ENCODE results near the gene C16orf92. TPM values are rescaled to one million over a fixed set of nuclear protein-coding genes. Genes with fewer than 3 reads are reported as not detected.

Gene C16orf92
- total and polyA plus RNA-seq, 2 of the 8 experiments (the other 6 are each of a cell fraction or from before 2014, with no cell fraction given) = not detected

DNA sequence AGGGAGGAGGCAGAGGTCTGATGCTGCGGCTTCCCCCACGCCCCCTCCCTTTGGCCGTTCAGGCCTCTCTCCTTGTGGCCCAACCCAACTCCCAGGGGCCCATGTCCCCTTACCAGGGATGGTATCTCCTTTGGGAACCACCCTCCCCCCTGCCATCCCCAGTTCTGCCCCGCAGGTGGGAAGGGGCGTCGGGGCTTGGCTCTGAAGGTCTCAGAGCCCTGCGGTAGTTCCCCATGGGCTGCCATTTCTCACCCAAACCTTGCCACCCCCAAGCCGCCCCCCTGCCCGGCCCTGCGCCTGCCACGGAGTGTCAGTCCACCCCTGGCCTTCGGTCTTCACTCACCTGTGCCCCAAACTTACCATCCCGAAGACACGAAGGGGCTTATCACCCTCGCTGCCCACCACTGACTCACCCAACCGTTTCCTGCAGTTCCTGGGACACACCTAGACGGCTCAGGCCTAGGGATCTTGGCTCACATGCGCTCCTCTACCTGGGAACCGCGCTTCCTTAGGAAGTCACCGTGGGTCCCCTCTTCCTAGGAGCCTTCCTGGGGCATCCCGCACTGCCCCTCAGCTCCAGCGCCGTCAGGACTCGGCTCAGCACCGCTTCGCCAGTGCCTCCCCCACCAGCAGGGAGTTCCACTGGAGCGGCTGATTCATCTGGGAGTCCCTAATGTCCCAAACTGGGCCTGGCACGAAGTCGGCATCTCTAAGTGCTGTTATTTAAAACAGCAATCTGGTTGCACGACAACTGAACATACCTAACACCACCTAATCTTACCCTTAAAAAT is 11.1 kb upstream of the C16orf92 start:
- Histone ChIP-seq H3K4me3 (ENCODE audit: extremely low read depth in 1 of 4, insufficient read depth in 2 of 4, low read depth in 3 of 4, low read length in 4 of 4) (peak overlapping the region; percentile 42 to 79 (median 46)), H3K27me3 (replicated peaks in 1 of 4; ENCODE audit: control insufficient read depth in 3 of 4, extremely low read depth in 1 of 4, insufficient read depth in 3 of 4, low read length in 3 of 4) (peaks cover 0 to 23% (median 13%) of the 10 kb centered on the region in 4 experiments; a peak in 5 of 7 replicates), H3K23ac (ENCODE audit: insufficient read length) (no peak overlapping the region), H4K8ac (ENCODE audit: extremely low read depth, insufficient read depth, low read length) (no peak overlapping the region; the same call in 1 of the 2 replicates), H3K4ac (replicated peaks; ENCODE audit: insufficient read length, low read depth, low read length) (no peak overlapping the region), H2AK5ac (ENCODE audit: low read depth, low read length) (no peak overlapping the region), H3K9ac (replicated peaks in 1 of 4; ENCODE audit: extremely low read depth in 1 of 4, low read depth in 3 of 4, low read length in 3 of 4) (no peak overlapping the region), H3K18ac (ENCODE audit: extremely low read depth, low read length) (no peak overlapping the region), H2BK15ac (ENCODE audit: low read length) (no peak overlapping the region), H4K20me1 (replicated peaks in 1 of 2; ENCODE audit: control insufficient read depth in 1 of 2, insufficient read depth in 2 of 2, low read length in 2 of 2) (peaks cover 1 to 3% of the 10 kb centered on the region in 2 experiments), H3K9me3 (ENCODE audit: insufficient read depth in 2 of 2, low read depth in 1 of 2, low read length in 1 of 2) (no peaks in the 10 kb centered on the region), H4K5ac (ENCODE audit: insufficient read length, low read depth, low read length) (no peak overlapping the region), H3K27ac (ENCODE audit: low read depth, low read length) (no peak overlapping the region), H2BK5ac (ENCODE audit: low read depth, low read length) (no peak overlapping the region; the same call in 1 of the 2 replicates), H3K79me1 (ENCODE audit: low read depth, low read length) (no peaks in the 10 kb centered on the region), H2BK20ac (ENCODE audit: low read length) (no peak overlapping the region; the same call in 1 of the 2 replicates), H2AFZ (ENCODE audit: low read length) (no peak overlapping the region), H3K56ac (replicated peaks; ENCODE audit: insufficient read length, low read depth, low read length) (no peak overlapping the region), H2BK120ac (replicated peaks; ENCODE audit: low read depth, low read length) (no peak overlapping the region), H3K14ac (ENCODE audit: insufficient read length) (no peak overlapping the region), H3K4me1 (replicated peaks in 1 of 4; ENCODE audit: control insufficient read depth in 3 of 4, insufficient read depth in 4 of 4, low read length in 3 of 4) (peaks cover 0 to 19% (median 13%) of the 10 kb centered on the region in 4 experiments; a peak in 6 of 7 replicates), H4K91ac (replicated peaks; ENCODE audit: insufficient read length, low read length) (no peak overlapping the region), H3K4me2 (ENCODE audit: insufficient read depth in 1 of 2, low read depth in 2 of 2, low read length in 2 of 2) (peak overlapping the region; percentile 77 to 96), H3K79me2 (ENCODE audit: control insufficient read depth in 1 of 2, insufficient read depth in 2 of 2, low read length in 2 of 2) (no peaks in the 10 kb centered on the region), H2BK12ac (ENCODE audit: low read depth, low read length) (peak overlapping the region; percentile 68; the same call in 1 of the 2 replicates), H3K23me2 (ENCODE audit: low read depth, low read length) (peaks cover 16% of the 10 kb centered on the region), H3K36me3 (ENCODE audit: control insufficient read depth in 2 of 4, insufficient read depth in 4 of 4, low read length in 3 of 4) (no peaks in the 10 kb centered on the region)
- no peak for FAIRE-seq
- CTCF ChIA-PET (ENCODE audit: partially characterized antibody) = interaction anchor here (0.6 to 1.2 kb wide), 5 partner anchors 20 to 164 kb away, joined by 3 read pairs; no protein-coding TSS in a partner anchor
- POLR2A ChIA-PET (ENCODE audit: partially characterized antibody) = interaction anchor here (2.6 kb wide), 1 partner anchor 19 kb away, joined by 10 read pairs; the partner anchor contains the start of gene TLCD3B
- WGBS, 2 experiments (ENCODE audit: extremely low coverage in 1 of 2, insufficient coverage in 1 of 2, insufficient read length in 1 of 2, insufficient replicate concordance in 2 of 2, low coverage in 1 of 2, low lambda C conversion rate in 2 of 2, missing lambda C conversion rate in 1 of 2) = 14% methylated on average over 24 of the region's 31 CpGs; no CpG with 5 or more reads in 1 of the 2 experiments
- no peak for DNase-seq (ENCODE audit: low read depth in 1 of 2, low spot score in 2 of 2)
- TF ChIP-seq, protein P1, sequence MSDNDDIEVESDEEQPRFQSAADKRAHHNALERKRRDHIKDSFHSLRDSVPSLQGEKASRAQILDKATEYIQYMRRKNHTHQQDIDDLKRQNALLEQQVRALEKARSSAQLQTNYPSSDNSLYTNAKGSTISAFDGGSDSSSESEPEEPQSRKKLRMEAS (IDR thresholded peaks at IDR 0.05) = peak; percentile 6; the same call in 1 of the 2 replicates
- TF ChIP-seq SRF (IDR thresholded peaks at IDR 0.05; ENCODE audit: low read depth, low read length) = no peak

All from H1 (cell line).